HCT116 (cell line): Measurements from ENCODE around the gene ACSS3. TPM values are rescaled to one million over a fixed set of nuclear protein-coding genes. Genes with fewer than 3 reads are reported as not detected.
"Not testable (repeated sequence)": the region's sequence is repeated elsewhere in the genome, so short reads cannot be mapped to it uniquely, and the experiment has no call there.

ENCODE experiments used
- ATAC-seq: fragments of 200-7000 bp; cut with Tn5 transposase; 2 replicates; pipeline ENCODE4 v1.9.1; 2020; ENCODE audit warnings: mild to moderate bottlenecking, moderate library complexity
- BruUV-seq: library from RNA; stranded (reverse); fragments of 400-500 nt; replicated peaks from 2 replicates; lab custom pipeline; 2021; lab: Mats Ljungman, UMichigan
- CTCF ChIA-PET: fragments of 300-600 bp; sonication (Branson Sonifier 250); formaldehyde crosslinking; loops from one replicate; lab custom pipeline; 2021; ENCODE audit warnings: antibody characterized with exemption; lab: Charles Lee
- POLR2A ChIA-PET: fragments of 300-600, 350-600 bp; sonication (Branson Sonifier 250); formaldehyde crosslinking; loops from one replicate; lab custom pipeline; 2021; ENCODE audit warnings: antibody characterized with exemption; lab: Charles Lee
- RAD21 ChIA-PET, 2 experiments: fragments of 300-600 bp; sonication (Branson Sonifier 250); formaldehyde crosslinking; loops; one replicate each; lab custom pipeline; 2023; ENCODE audit warnings: low total read pairs in 2 of 2; ENCODE audit not compliant: uncharacterized antibody in 2 of 2, unreplicated experiment in 2 of 2, low non-redundant PET in 1 of 2; lab: Charles Lee
- DNase-seq: peaks from one replicate; pipeline ENCODE4 v3.0.0-alpha.2; 2010; ENCODE audit warnings: low read depth, low spot score
- H2AFZ ChIP-seq: fragments of 200-600 bp; shearing (Covaris generic), sonication (generic); 2 replicates; pipeline ENCODE4 v1.6.1; 2017; ENCODE audit warnings: low read depth, mixed run types, mixed read lengths, antibody characterized with exemption, low read length; ENCODE audit not compliant: poor library complexity, severe bottlenecking
- H3K27ac ChIP-seq: 2 replicates; pipeline ENCODE4 v1.5.1; 2012; ENCODE audit warnings: low read depth, low read length
- H3K27me3 ChIP-seq: fragments of 200-600 bp; sonication (generic); 2 replicates; pipeline ENCODE4 v1.6.1; 2016; ENCODE audit warnings: mixed run types, low read length, mixed read lengths; ENCODE audit not compliant: insufficient read depth
- H3K36me3 ChIP-seq, 2 experiments: fragments of 200-500 bp in 1 of 2; fragments of 200-600 bp in 1 of 2; sonication (Bioruptor generic) in 1 of 2; sonication (generic) in 1 of 2; 2 replicates each; pipeline versions ENCODE4 v1.5.1 to v1.6.1; 2014 to 2016; ENCODE audit warnings: low read length in 2 of 2, inconsistent platforms in 1 of 2, mixed read lengths in 1 of 2, mixed run types in 1 of 2; ENCODE audit not compliant: insufficient read depth in 2 of 2, control insufficient read depth in 1 of 2
- H3K4me1 ChIP-seq, 2 experiments: fragments of 200-600 bp in 1 of 2; sonication (generic) in 1 of 2; 2 replicates each; pipeline versions ENCODE4 v1.5.1 to v1.6.1; 2012 to 2017; ENCODE audit warnings: low read length in 2 of 2, inconsistent platforms in 1 of 2, mild to moderate bottlenecking in 1 of 2, mixed read lengths in 1 of 2, mixed run types in 1 of 2, moderate library complexity in 1 of 2; ENCODE audit not compliant: insufficient read depth in 2 of 2, control insufficient read depth in 1 of 2
- H3K4me2 ChIP-seq: fragments of 200-600 bp; sonication (generic); 2 replicates; pipeline ENCODE4 v1.6.1; 2017; ENCODE audit warnings: mixed run types, low read length, mixed read lengths
- H3K4me3 ChIP-seq, 2 experiments: fragments of 200-600 bp in 1 of 2; sonication (generic) in 1 of 2; replicated peaks in 1 of 2; 2 replicates each; pipeline ENCODE4 v1.5.1; 2011 to 2016; ENCODE audit warnings: low read length in 2 of 2, control low read depth in 1 of 2, low read depth in 1 of 2, mild to moderate bottlenecking in 1 of 2, mixed read lengths in 1 of 2, mixed run types in 1 of 2
- H3K79me2 ChIP-seq: fragments of 200-600 bp; sonication (generic); 2 replicates; pipeline ENCODE4 v1.6.1; 2017; ENCODE audit warnings: mild to moderate bottlenecking, mixed run types, low read length, moderate library complexity, mixed read lengths; ENCODE audit not compliant: insufficient read depth
- H3K9ac ChIP-seq: fragments of 200-600 bp; sonication (generic); 2 replicates; pipeline ENCODE4 v1.6.1; 2016; ENCODE audit warnings: low read length, mixed read lengths
- H3K9me2 ChIP-seq: fragments of 200-600 bp; sonication (generic), shearing (Covaris generic); 2 replicates; pipeline ENCODE4 v1.6.1; 2017; ENCODE audit warnings: mixed run types, mild to moderate bottlenecking, moderate library complexity; ENCODE audit not compliant: insufficient read depth
- H3K9me3 ChIP-seq, 2 experiments: fragments of 200-500 bp in 1 of 2; fragments of 200-600 bp in 1 of 2; sonication (Bioruptor generic) in 1 of 2; sonication (generic) in 1 of 2; 2 replicates each; pipeline ENCODE4 v1.6.1; 2014 to 2017; ENCODE audit warnings: low read length in 2 of 2, mixed read lengths in 2 of 2, inconsistent platforms in 1 of 2, low read depth in 1 of 2, mild to moderate bottlenecking in 1 of 2, mixed run types in 1 of 2, moderate library complexity in 1 of 2; ENCODE audit not compliant: control insufficient read depth in 1 of 2, insufficient read depth in 1 of 2
- H4K20me1 ChIP-seq: fragments of 200-600 bp; sonication (generic), shearing (Covaris generic); 2 replicates; pipeline ENCODE4 v1.6.1; 2017; ENCODE audit warnings: mixed run types, mild to moderate bottlenecking, moderate library complexity; ENCODE audit not compliant: insufficient read depth
- CBX3 ChIP-seq: IDR thresholded peaks from 2 replicates; pipeline ENCODE4 v1.6.1; 2012; ENCODE audit warnings: low read depth
- EGR1 ChIP-seq: IDR thresholded peaks from 2 replicates; pipeline ENCODE4 v1.6.1; 2012; ENCODE audit warnings: low read depth
- ELF1 ChIP-seq: IDR thresholded peaks from 2 replicates; pipeline ENCODE4 v1.6.1; 2012; ENCODE audit warnings: low read depth, borderline replicate concordance
- EZH2 ChIP-seq: fragments of 200-600 bp; sonication (generic); IDR thresholded peaks from 2 replicates; pipeline ENCODE4 v1.6.1; 2017; ENCODE audit warnings: antibody characterized with exemption, mixed run types
- EZH2phosphoT487 ChIP-seq: fragments of 200-600 bp; IDR thresholded peaks from 2 replicates; pipeline ENCODE4 v1.6.1; 2018; ENCODE audit warnings: antibody characterized with exemption, borderline replicate concordance
- JUND ChIP-seq: IDR thresholded peaks from 2 replicates; pipeline ENCODE4 v1.6.1; 2012
- POLR2A ChIP-seq: IDR thresholded peaks from 2 replicates; pipeline ENCODE4 v1.7.0; 2011; ENCODE audit warnings: borderline replicate concordance; ENCODE audit not compliant: insufficient read depth, insufficient read length; ENCODE audit errors: extremely low read depth
- POLR2AphosphoS5 ChIP-seq: IDR thresholded peaks from 2 replicates; pipeline ENCODE4 v1.6.1; 2011; ENCODE audit warnings: mild to moderate bottlenecking, low read depth, low read length, moderate library complexity
- SIN3A ChIP-seq: IDR thresholded peaks from 2 replicates; pipeline ENCODE4 v1.6.1; 2012; ENCODE audit warnings: low read depth
- SP1 ChIP-seq: IDR thresholded peaks from 2 replicates; pipeline ENCODE4 v1.6.1; 2012; ENCODE audit warnings: low read depth
- TCF7L2 ChIP-seq: IDR thresholded peaks from 2 replicates; pipeline ENCODE4 v1.7.0; 2011; ENCODE audit warnings: borderline replicate concordance, inconsistent platforms; ENCODE audit not compliant: insufficient read depth, insufficient read length; ENCODE audit errors: extremely low read depth
- YY1 ChIP-seq: IDR thresholded peaks from 2 replicates; pipeline ENCODE4 v1.6.1; 2011; ENCODE audit warnings: low read length, low read depth, moderate library complexity, mild to moderate bottlenecking; ENCODE audit not compliant: insufficient replicate concordance; ENCODE audit errors: extremely low read depth
- ZFX ChIP-seq: fragments of 450-650 bp; IDR thresholded peaks from 2 replicates; pipeline ENCODE4 v1.6.1; 2017
- intact Hi-C: fragments of 100-400 bp; cut with micrococcal nuclease; formaldehyde crosslinking; loops from 2 replicates; pipeline ENCODE4 v1.10.0; 2022
- total RNA-seq: library from RNA; stranded (reverse); gene quantifications from one replicate; pipeline ENCODE4 v1.2.1, GENCODE V29; 2021; ENCODE audit not compliant: unreplicated experiment
- TF ChIP-seq, protein P1 (sequence below): IDR thresholded peaks from 2 replicates; pipeline ENCODE4 v1.6.1; 2012
- TF ChIP-seq, protein P2 (sequence below): IDR thresholded peaks from 2 replicates; pipeline ENCODE4 v1.6.1; 2012
- TF ChIP-seq, protein P3 (sequence below), 3 experiments: fragments of 200-600 bp in 1 of 3; sonication (generic) in 1 of 3; IDR thresholded peaks in 2 of 3; conservative IDR thresholded peaks in 1 of 3; 2 replicates each; pipeline ENCODE4 v1.5.1; 2012 to 2017; ENCODE audit warnings: low read depth in 2 of 3, low read length in 2 of 3, antibody characterized with exemption in 1 of 3, borderline replicate concordance in 1 of 3, control low read depth in 1 of 3, mild to moderate bottlenecking in 1 of 3, mixed read lengths in 1 of 3, mixed run types in 1 of 3, moderate library complexity in 1 of 3; ENCODE audit not compliant: insufficient read depth in 1 of 3

Gene ACSS3
- total RNA-seq, 1 experiment from 2014 or later, result 0.30 TPM

DNA sequence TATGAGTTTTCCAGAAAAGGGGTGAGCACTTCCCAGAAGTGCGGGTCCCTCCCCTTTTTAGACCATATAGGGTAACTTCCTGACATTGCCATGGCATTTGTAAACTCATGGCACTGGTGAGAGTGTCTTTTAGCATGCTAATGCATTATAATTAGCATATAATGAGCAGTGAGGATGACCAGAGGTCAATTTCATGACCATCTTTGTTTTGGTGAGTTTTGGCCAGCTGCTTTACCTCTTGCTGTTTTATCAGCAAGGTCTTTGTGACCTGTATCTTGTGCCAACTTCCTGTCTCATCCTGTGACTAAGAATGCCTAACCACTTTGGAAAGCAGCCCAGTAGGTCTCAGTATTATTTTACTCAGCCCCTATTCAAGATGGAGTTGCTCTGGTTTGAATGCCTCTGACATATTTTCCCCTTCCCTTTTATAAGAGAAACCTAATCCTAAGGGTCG lies 131.9 kb downstream of the ACSS3 start:
- H3K4me2 ChIP-seq, result peak overlapping the region; percentile 33
- ATAC-seq, RAD21 ChIA-PET, H3K9me2 ChIP-seq, H3K79me2 ChIP-seq, H3K9ac ChIP-seq, H3K4me3 ChIP-seq, H3K9me3 ChIP-seq, CTCF ChIA-PET, H3K4me1 ChIP-seq, intact Hi-C loops, H3K27me3 ChIP-seq, H3K36me3 ChIP-seq, H3K27ac ChIP-seq, BruUV-seq, H4K20me1 ChIP-seq, POLR2A ChIA-PET: not testable (repeated sequence)
- 0 out of 2 replicates have a peak, but pooled peaks have one; percentile 12 for TF ChIP-seq JUND
- peak; percentile 8 for DNase-seq
- H2AFZ ChIP-seq, result peak overlapping the region; percentile 22

DNA sequence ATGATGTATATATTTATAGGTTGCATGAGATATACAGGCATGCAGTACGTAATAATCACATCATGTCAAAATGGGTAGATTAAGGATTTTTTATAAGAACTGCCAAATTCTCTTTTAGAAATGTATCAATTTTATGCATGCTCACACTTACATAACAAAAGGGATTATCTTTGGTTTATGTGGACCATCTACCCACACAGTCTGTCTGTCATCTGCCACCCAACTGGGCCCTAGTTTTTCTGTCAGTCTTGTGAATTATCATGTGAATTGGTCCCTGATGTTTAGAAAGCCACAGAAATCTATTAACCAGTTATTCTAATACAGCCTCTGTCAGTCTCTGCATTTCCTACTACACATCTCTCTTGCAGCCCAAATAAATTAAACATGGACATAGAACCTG lies 133.4 kb downstream of the ACSS3 start:
- RAD21 ChIA-PET, result no interaction called here
- no TSS peak for BruUV-seq

More for the DNA sequence above, 133.4 kb downstream of the ACSS3 start:
- H3K9me3 ChIP-seq, result no peaks in the 10 kb centered on the region
- intact Hi-C loops, result no loop called here
- POLR2A ChIA-PET, result no interaction called here
- H3K4me2 ChIP-seq, result no peak overlapping the region
- H3K4me3 ChIP-seq, result no peak overlapping the region
- H3K79me2 ChIP-seq, result no peaks in the 10 kb centered on the region
- no peak overlapping the region for H2AFZ ChIP-seq
- H3K27ac ChIP-seq, result no peak overlapping the region
- no peak for DNase-seq
- CTCF ChIA-PET, result no interaction called here
- no peaks in the 10 kb centered on the region for H3K36me3 ChIP-seq
- no peaks in the 10 kb centered on the region for H4K20me1 ChIP-seq
- TF ChIP-seq EZH2 (no peak), YY1 (no peak), SIN3A (no peak), SP1 (no peak), POLR2AphosphoS5 (no peak), EZH2phosphoT487 (no peak), ZFX (no peak), CBX3 (no peak), ELF1 (no peak), POLR2A (no peak), TCF7L2 (no peak), EGR1 (no peak), JUND (no peak)
- TF ChIP-seq, protein P1, sequence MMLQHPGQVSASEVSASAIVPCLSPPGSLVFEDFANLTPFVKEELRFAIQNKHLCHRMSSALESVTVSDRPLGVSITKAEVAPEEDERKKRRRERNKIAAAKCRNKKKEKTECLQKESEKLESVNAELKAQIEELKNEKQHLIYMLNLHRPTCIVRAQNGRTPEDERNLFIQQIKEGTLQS, result no peak
- TF ChIP-seq, protein P2, sequence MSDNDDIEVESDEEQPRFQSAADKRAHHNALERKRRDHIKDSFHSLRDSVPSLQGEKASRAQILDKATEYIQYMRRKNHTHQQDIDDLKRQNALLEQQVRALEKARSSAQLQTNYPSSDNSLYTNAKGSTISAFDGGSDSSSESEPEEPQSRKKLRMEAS, result no peak
- TF ChIP-seq, protein P3, sequence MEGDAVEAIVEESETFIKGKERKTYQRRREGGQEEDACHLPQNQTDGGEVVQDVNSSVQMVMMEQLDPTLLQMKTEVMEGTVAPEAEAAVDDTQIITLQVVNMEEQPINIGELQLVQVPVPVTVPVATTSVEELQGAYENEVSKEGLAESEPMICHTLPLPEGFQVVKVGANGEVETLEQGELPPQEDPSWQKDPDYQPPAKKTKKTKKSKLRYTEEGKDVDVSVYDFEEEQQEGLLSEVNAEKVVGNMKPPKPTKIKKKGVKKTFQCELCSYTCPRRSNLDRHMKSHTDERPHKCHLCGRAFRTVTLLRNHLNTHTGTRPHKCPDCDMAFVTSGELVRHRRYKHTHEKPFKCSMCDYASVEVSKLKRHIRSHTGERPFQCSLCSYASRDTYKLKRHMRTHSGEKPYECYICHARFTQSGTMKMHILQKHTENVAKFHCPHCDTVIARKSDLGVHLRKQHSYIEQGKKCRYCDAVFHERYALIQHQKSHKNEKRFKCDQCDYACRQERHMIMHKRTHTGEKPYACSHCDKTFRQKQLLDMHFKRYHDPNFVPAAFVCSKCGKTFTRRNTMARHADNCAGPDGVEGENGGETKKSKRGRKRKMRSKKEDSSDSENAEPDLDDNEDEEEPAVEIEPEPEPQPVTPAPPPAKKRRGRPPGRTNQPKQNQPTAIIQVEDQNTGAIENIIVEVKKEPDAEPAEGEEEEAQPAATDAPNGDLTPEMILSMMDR (IDR thresholded peaks at IDR 0.05 in 2 of 3, conservative IDR thresholded peaks at IDR 0.05 in 1 of 3; ENCODE audit: borderline replicate concordance in 1 of 3, insufficient read depth in 1 of 3, low read depth in 2 of 3, low read length in 2 of 3), result no peak
- TF ChIP-seq, all 23 proteins: peak for 0
- H3K9me2 ChIP-seq, result no peaks in the 10 kb centered on the region
- no peak for ATAC-seq
- H3K27me3 ChIP-seq, result no peaks in the 10 kb centered on the region
- no peak overlapping the region for H3K9ac ChIP-seq
- peaks cover 0 to 9% of the 10 kb centered on the region in 2 experiments; a peak in 2 of 4 replicates for H3K4me1 ChIP-seq
